ENCODE data around the gene ADGRV1.

GRCh38 chr5:91177639-91178038 is 619.0 kb downstream of the ADGRV1 start:
- no peak for TF ChIP-seq ZNF664 (tag by site-specific recombination; IDR thresholded peaks at IDR 0.05)
- TF ChIP-seq ZNF48 (tag by site-specific recombination; IDR thresholded peaks at IDR 0.05) = no peak
- no peak for TF ChIP-seq ZNF677 (tag by site-specific recombination; IDR thresholded peaks at IDR 0.05)
- no peak for TF ChIP-seq BCL6B (tag by site-specific recombination; IDR thresholded peaks at IDR 0.05)
- TF ChIP-seq ZNF501 (tag by site-specific recombination; IDR thresholded peaks at IDR 0.05) = no peak
- TF ChIP-seq ZNF830 (tag by site-specific recombination; IDR thresholded peaks at IDR 0.05; ENCODE audit: low read depth) = no peak
- TF ChIP-seq, protein P1, sequence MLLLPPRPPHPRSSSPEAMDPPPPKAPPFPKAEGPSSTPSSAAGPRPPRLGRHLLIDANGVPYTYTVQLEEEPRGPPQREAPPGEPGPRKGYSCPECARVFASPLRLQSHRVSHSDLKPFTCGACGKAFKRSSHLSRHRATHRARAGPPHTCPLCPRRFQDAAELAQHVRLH (tag by site-specific recombination; IDR thresholded peaks at IDR 0.05) = no peak
- TF ChIP-seq ZNF174 (tag by site-specific recombination; IDR thresholded peaks at IDR 0.05) = no peak
- no peak for TF ChIP-seq ZNF76 (tag by site-specific recombination; IDR thresholded peaks at IDR 0.05; ENCODE audit: borderline replicate concordance, low read depth)
- TF ChIP-seq, protein P2, sequence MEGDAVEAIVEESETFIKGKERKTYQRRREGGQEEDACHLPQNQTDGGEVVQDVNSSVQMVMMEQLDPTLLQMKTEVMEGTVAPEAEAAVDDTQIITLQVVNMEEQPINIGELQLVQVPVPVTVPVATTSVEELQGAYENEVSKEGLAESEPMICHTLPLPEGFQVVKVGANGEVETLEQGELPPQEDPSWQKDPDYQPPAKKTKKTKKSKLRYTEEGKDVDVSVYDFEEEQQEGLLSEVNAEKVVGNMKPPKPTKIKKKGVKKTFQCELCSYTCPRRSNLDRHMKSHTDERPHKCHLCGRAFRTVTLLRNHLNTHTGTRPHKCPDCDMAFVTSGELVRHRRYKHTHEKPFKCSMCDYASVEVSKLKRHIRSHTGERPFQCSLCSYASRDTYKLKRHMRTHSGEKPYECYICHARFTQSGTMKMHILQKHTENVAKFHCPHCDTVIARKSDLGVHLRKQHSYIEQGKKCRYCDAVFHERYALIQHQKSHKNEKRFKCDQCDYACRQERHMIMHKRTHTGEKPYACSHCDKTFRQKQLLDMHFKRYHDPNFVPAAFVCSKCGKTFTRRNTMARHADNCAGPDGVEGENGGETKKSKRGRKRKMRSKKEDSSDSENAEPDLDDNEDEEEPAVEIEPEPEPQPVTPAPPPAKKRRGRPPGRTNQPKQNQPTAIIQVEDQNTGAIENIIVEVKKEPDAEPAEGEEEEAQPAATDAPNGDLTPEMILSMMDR (tag by site-specific recombination; IDR thresholded peaks at IDR 0.05) = no peak
- no peak for TF ChIP-seq ZNF169 (tag by site-specific recombination; IDR thresholded peaks at IDR 0.05)
